ENCODE data around the gene NAV2. TPM values are rescaled to one million over a fixed set of nuclear protein-coding genes. Genes with fewer than 3 reads are reported as not detected.

NAV2 gene
- total RNA-seq, 2 experiments from 2014 or later: 0.23 to 0.36 TPM

DNA sequence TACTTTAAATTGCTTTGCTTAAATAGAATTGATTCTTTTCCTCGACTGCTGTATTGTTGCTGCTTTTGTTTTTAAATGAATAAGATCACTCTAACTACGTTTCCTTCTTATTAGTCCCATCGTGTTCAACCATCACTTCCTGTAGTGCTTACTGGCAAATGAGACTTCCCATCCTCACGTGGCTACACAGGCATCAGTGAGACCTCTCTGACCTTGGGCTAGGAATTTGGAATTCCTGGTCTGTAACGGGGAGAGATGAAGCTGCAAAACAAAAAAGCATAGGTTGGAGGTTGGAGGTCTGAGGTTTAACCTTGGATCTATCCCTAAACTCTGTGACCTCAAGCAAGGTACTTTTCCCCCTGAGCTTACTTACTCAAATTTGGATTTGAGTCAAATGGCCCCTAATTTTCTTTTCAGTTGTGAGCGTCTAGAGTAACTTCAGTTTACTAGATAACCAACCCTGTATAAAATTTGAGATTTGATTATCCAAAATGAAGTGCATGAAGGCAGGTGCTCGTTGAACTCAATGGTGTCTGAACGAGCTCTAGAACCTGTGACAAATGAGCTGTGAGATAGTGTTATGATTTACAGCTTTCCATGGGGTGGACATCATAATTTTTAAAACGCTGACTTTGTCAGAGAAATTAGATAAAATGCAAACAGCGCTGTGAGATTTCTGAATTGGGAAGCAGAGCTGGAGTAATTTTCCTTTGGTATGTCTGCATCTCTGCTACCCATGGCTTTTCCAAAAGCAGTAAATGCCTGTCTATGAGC is 296.4 kb downstream of the NAV2 start:
- Mint-ChIP-seq H3K27me3 (peaks cover 15% of the 10 kb centered on the region), H3K36me3 (ENCODE audit: low read depth) (no peaks in the 10 kb centered on the region), H3K27ac (no peak overlapping the region), H3K9me3 (no peaks in the 10 kb centered on the region), H3K4me3 (no peak overlapping the region), H3K4me1 (ENCODE audit: low read depth) (no peaks in the 10 kb centered on the region)
- ChIA-PET CTCF (interaction anchor here (1.5 kb wide), 1 partner anchor 15 kb away, joined by 3 read pairs; no protein-coding TSS in a partner anchor), POLR2A (no interaction called here)
- TF ChIP-seq, protein P1, sequence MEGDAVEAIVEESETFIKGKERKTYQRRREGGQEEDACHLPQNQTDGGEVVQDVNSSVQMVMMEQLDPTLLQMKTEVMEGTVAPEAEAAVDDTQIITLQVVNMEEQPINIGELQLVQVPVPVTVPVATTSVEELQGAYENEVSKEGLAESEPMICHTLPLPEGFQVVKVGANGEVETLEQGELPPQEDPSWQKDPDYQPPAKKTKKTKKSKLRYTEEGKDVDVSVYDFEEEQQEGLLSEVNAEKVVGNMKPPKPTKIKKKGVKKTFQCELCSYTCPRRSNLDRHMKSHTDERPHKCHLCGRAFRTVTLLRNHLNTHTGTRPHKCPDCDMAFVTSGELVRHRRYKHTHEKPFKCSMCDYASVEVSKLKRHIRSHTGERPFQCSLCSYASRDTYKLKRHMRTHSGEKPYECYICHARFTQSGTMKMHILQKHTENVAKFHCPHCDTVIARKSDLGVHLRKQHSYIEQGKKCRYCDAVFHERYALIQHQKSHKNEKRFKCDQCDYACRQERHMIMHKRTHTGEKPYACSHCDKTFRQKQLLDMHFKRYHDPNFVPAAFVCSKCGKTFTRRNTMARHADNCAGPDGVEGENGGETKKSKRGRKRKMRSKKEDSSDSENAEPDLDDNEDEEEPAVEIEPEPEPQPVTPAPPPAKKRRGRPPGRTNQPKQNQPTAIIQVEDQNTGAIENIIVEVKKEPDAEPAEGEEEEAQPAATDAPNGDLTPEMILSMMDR (IDR thresholded peaks at IDR 0.05): no peak
- intact Hi-C loops (cut with micrococcal nuclease): no loop called here
- no peak for ATAC-seq
- DNase-seq: no peak

DNA sequence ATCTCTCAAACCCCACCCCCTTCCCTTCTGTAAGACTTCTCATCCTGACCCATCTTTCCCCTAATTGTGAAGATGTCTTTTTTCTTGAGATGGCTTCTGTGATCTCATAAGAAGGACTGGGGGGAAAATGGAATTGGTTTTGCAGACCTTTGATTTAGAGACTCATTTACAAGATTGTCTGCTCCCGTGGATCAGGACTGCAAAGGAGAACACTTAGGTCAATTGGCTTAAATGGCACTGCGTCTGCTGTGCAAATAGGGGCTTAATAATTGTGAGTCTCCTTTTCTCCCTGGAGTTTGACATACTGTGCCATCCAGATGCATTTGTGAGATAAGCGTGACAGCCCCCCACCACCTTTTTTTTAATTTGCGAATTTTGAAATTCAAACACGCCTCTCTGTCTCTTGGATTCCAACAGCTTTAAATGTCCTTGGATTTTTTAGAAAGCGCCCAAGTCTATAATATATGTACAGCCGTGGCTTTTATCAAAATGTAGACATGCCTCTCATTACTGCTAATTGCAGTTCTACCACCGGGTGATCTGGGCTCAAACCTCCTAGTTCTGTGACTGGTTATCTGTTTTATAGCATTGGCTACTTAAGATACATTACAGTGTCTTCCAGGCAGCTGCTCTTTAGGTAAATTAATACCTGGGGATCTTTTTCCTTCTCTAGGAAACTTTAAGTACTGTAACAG is 297.7 kb downstream of the NAV2 start:
- Mint-ChIP-seq H3K4me3 (no peak overlapping the region), H3K27me3 (peaks cover 17% of the 10 kb centered on the region), H3K9me3 (no peaks in the 10 kb centered on the region), H3K4me1 (ENCODE audit: low read depth) (no peaks in the 10 kb centered on the region), H3K36me3 (ENCODE audit: low read depth) (no peaks in the 10 kb centered on the region), H3K27ac (no peak overlapping the region)
- DNase-seq: no peak
- ChIA-PET POLR2A (no interaction called here), CTCF (interaction anchor here (0.6 to 1.5 kb wide), 4 partner anchors 13 to 343 kb away, joined by 3 read pairs; no protein-coding TSS in a partner anchor)
- no peak for ATAC-seq
- intact Hi-C loops (cut with micrococcal nuclease): no loop called here
- TF ChIP-seq, protein P1 (IDR thresholded peaks at IDR 0.05): no peak

DNA sequence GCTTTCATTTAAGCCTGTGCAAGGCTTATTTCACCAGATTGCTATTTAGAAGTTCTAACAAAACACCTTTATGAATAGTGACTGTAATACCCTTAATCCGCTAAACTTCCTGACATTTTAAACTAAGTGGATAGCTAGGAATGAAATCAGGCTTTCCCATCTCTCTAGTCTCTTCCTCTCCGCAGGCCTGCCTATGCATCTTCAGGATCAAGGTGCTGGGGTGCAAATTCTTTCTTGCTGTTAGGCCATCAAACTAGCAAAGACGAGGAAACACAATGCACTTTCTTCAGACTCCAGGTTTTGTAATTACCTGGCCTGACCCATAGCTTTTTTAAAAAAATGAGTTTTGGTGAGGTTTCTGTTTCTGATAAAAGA is 298.2 kb downstream of the NAV2 start:
- Mint-ChIP-seq H3K4me1 (ENCODE audit: low read depth) (no peaks in the 10 kb centered on the region), H3K36me3 (ENCODE audit: low read depth) (no peaks in the 10 kb centered on the region), H3K27ac (no peak overlapping the region), H3K9me3 (no peaks in the 10 kb centered on the region), H3K27me3 (peaks cover 15% of the 10 kb centered on the region), H3K4me3 (no peak overlapping the region)
- ATAC-seq (no peak), DNase-seq (no peak)
- CTCF ChIA-PET: interaction anchor here (0.7 to 1.5 kb wide), 4 partner anchors 13 to 342 kb away, joined by 3 read pairs; no protein-coding TSS in a partner anchor
- TF ChIP-seq, protein P1 (IDR thresholded peaks at IDR 0.05): no peak
- POLR2A ChIA-PET: no interaction called here
- intact Hi-C loops (cut with micrococcal nuclease): no loop called here

DNA sequence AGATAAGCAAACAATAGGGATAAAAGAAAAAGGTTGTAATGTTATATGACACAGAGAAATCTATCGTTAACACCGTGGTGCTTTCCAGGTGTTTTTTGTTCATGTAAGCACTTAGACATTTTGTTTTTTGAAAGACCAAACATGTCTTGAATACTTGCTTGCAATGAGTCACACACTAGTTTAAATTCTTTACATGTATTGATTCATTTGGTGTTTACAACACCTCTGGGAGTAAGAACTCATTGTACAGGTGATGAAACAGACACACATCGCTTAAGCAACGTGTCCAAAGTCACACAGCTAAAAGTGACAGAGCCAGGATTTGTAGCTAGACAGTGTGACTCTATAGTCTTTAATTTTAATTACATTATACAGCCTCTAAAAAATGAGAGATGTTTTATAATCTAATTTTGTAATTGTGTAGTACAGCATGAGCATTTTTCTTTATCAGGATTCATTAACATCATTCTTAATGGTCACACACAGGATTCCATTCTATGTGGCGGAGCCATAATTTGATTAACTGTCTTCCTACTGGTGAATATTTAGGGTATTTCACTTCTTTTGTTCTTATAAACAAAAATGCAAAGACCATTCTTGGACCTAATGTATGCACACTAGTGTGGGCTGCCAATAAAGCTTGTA is 298.8 kb downstream of the NAV2 start:
- ATAC-seq: no peak
- no peak overlapping the region for H3K4me3 Mint-ChIP-seq
- intact Hi-C loops (cut with micrococcal nuclease): no loop called here
- no peaks in the 10 kb centered on the region for H3K4me1 Mint-ChIP-seq (ENCODE audit: low read depth)
- ChIA-PET POLR2A (no interaction called here), CTCF (interaction anchor here (0.7 to 1.1 kb wide), 3 partner anchors 19 to 342 kb away, joined by 3 read pairs; no protein-coding TSS in a partner anchor)
- DNase-seq: no peak
- no peak overlapping the region for H3K27ac Mint-ChIP-seq
- no peaks in the 10 kb centered on the region for H3K9me3 Mint-ChIP-seq
- peaks cover 16% of the 10 kb centered on the region for H3K27me3 Mint-ChIP-seq
- TF ChIP-seq, protein P1 (IDR thresholded peaks at IDR 0.05): no peak
- no peaks in the 10 kb centered on the region for H3K36me3 Mint-ChIP-seq (ENCODE audit: low read depth)
